Suprapubic skin (tissue), 3 donors: ENCODE measurements around the gene SIKE1.

Source experiments
- CTCF ChIP-seq, 2 donors: fragments of 200-600 bp in 1 of 2; fragments of 450-650 bp in 1 of 2; sonication (generic) in 1 of 2; IDR thresholded peaks; one replicate each; pipeline ENCODE4 v1.5.1; 2016 to 2019; ENCODE audit warnings: antibody characterized with exemption in 2 of 2, mild to moderate bottlenecking in 1 of 2, moderate library complexity in 1 of 2
- EP300 ChIP-seq: sonication (generic); formaldehyde crosslinking; IDR thresholded peaks from one replicate; pipeline ENCODE4 v1.6.1; 2017; ENCODE audit warnings: antibody characterized with exemption

DNA sequence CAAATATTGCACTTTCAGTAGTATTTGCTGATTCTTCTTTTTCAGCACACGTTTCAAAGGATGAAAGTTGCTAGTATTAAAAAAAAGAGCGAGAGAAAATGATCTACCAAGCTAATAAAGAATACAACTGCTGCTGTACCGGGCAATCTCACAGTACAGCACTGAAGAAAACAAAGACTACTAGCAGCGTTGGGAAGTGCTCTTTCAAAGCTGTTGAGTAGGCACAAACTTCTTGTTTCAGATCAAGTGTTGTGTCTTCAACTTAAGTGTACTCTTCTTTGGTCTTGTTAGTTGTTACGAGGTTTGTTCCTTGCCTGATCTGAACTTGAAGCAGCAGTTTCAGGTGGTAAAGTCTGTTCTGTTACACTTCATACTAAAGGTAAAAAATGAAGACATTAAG, 30.6 kb downstream of the SIKE1 start:
- no peak for TF ChIP-seq CTCF (IDR thresholded peaks at IDR 0.05)
- TF ChIP-seq EP300: no peak
